Right cardiac atrium (tissue), 5 donors: ENCODE results near the gene P3H4. TPM values are rescaled to one million over a fixed set of nuclear protein-coding genes. Genes with fewer than 3 reads are reported as not detected.
"Not testable (repeated sequence)": the region's sequence is repeated elsewhere in the genome, so short reads cannot be mapped to it uniquely, and the experiment has no call there.

Experiments
- ATAC-seq, 2 donors: fragments of 200-7000 bp; cut with Tn5 transposase; one replicate each; pipeline versions ENCODE4 v1.8.0 to v1.9.1; 2020; ENCODE audit warnings: moderate library complexity in 2 of 2, mild to moderate bottlenecking in 1 of 2
- DNase-seq, 3 donors: peaks; one replicate each; pipeline ENCODE4 v3.0.0-alpha.2; 2020
- H3K27ac ChIP-seq: one replicate; pipeline ENCODE4 v1.5.1; 2013; ENCODE audit warnings: mild to moderate bottlenecking, low read length, control low read depth, moderate library complexity
- H3K27me3 ChIP-seq: one replicate; pipeline ENCODE4 v1.6.1; 2013; ENCODE audit not compliant: control insufficient read depth, insufficient read depth
- H3K4me1 ChIP-seq: one replicate; pipeline ENCODE4 v1.6.1; 2013; ENCODE audit warnings: low read length; ENCODE audit not compliant: control insufficient read depth, insufficient read depth
- H3K4me3 ChIP-seq: one replicate; pipeline ENCODE4 v1.5.1; 2013; ENCODE audit warnings: low read length, control low read depth
- H3K9me3 ChIP-seq: one replicate; pipeline ENCODE4 v1.6.1; 2013; ENCODE audit warnings: low read length; ENCODE audit not compliant: control insufficient read depth
- WGBS: extraction: QIAGEN DNeasy Blood & Tissue Kit; methylation state at CpG from one replicate; pipeline ENCODE4 v1.1.7; 2013; 5-methylcytosine and 5-hydroxymethylcytosine counted together
- intact Hi-C, 4 donors: fragments of 100-400 bp; cut with DNase I; formaldehyde crosslinking; loops; one replicate each; pipeline versions ENCODE4 v1.11.0 to v1.14.0; 2022 to 2023
- polyA plus RNA-seq: library from polyadenylated mRNA; stranded (reverse); fragments of 200-250 nt; gene quantifications from one replicate; pipeline ENCODE4 v1.2.3, GENCODE V29; 2013
- total RNA-seq, 4 donors: library from RNA; stranded (reverse); fragmentation: NEBNext Ultra II Directional; extraction: Animal tissue kit (Norgen Biotek cat#: 25700); gene quantifications; one replicate each; pipeline ENCODE4 v1.2.1, GENCODE V29; 2021
- donor health status: healthy with polysubstance abuse.
- donor health status: DM: no; HTN: yes; CAD: no.
- donor health status: DM: no; HTN: no; CAD: no.
- donor health status: DM: no; HTN: yes; CAD: no; lungs with severe emphysema.
- donor health status: DM: yes; HTN: yes; CAD: no.

P3H4 gene
- total and polyA plus RNA-seq, 5 donors: 9.8 to 17.1 (median 12.9) TPM

- Histone ChIP-seq H3K27me3 (no peaks in the 10 kb centered on the region), H3K4me3 (peak overlapping the region; percentile 87), H3K4me1 (no peaks in the 10 kb centered on the region), H3K9me3 (no peaks in the 10 kb centered on the region), H3K27ac (no peak overlapping the region)
- ATAC-seq (no peak), DNase-seq (no peak)
- intact Hi-C loops: no loop called here
- WGBS: 56% methylated on average over 21 of the region's 21 CpGs
Observed at GRCh38 chr17:41836550-41837196, 24.9 kb upstream of the P3H4 start.

DNA sequence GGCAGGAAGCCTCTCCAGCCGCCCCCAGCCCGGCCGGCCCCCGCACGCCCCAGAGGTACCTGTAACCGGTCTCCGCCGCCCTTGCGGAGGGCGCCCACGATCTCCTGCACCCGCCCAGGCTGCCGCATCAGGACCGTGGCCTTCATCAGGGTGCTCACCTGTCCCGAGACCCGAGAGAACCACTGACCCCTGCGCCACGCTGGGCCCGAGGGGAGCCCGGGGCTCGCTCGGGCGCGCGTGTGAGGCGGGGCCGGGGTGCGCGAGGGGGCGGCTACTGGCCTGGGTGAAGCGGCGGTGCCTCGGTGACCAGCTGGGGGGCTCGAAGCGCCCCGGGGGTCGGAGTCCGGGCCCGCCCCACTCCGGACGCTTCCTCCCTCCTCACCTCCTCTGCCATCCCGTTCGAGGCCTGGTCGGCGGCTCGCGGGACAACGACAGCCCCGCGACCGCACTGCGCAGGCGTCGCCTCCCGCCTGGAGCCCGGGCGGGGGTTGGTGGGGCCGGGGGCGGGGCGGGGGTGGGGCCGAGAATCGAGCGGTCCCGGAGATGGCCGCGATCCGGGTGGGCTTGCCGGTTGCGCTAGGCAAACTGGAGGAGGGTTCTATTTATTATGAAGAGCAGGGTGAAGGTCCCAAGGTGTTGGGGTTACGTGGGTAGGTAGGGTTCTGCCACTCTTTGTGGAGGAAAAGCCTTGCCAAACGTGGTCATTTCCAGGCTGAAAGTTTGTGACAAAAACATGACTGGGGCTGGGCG lies 24.2 kb upstream of the P3H4 start, which contains the start of gene NT5C3B:
Gene NT5C3B, minus strand, starts transcription at position 433 of the 750 bp plus-strand sequence. Its CDS starts 39 bp downstream, at position 394.
- Histone ChIP-seq H3K27ac (peak within 1 kb of the TSS; percentile 11), H3K4me1 (no peaks in the 10 kb centered on the region), H3K9me3 (no peaks in the 10 kb centered on the region), H3K27me3 (no peaks in the 10 kb centered on the region), H3K4me3 (peak within 1 kb of the TSS; percentile 87)
- under 1% methylated on average over 72 of the region's 72 CpGs for WGBS
- intact Hi-C loops: no loop called here
- DNase-seq (peak; percentile 70 to 89 (median 89)), ATAC-seq (peak; percentile 94 to 96)

GRCh38 chr17:41835214-41835799 lies 23.6 kb upstream of the P3H4 start:
- 12% methylated on average over 13 of the region's 13 CpGs for WGBS

GRCh38 chr17:41829961-41830360 lies 18.2 kb upstream of the P3H4 start:
- 83% methylated on average over 10 of the region's 10 CpGs for WGBS
- H3K9me3 ChIP-seq, DNase-seq, H3K27me3 ChIP-seq, intact Hi-C loops, H3K4me1 ChIP-seq, H3K27ac ChIP-seq, H3K4me3 ChIP-seq, ATAC-seq: not testable (repeated sequence)

More at GRCh38 chr17:41835214-41835799, 23.6 kb upstream of the P3H4 start:
- Histone ChIP-seq H3K9me3 (no peaks in the 10 kb centered on the region), H3K4me1 (no peaks in the 10 kb centered on the region), H3K27ac (no peak overlapping the region), H3K27me3 (no peaks in the 10 kb centered on the region), H3K4me3 (peak overlapping the region; percentile 87)
- DNase-seq: no peak
- peak; percentile 54 to 60 for ATAC-seq
- intact Hi-C loops: no loop called here

- 90% methylated on average over 19 of the region's 19 CpGs for WGBS
Observed at GRCh38 chr17:41825175-41825845, 13.6 kb upstream of the P3H4 start.

DNA sequence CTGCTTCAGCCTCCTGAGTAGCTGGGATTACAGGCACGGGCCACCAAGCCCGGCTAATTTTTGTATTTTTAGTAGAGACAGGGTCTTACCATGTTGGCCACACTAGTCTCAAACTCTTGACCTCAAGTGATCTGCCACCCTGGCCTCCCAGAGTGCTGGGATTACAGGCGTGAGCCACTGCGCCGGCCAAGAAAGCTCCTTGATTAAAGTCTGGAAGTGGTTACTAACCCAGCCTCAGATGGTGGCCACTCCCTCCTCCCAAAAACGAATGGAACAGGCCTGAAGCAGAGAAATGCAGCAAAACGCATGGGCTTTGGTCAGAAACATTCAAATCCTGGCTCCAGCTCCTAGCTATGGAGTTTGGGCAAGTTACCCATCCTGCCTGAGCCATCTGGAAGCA lies 12.3 kb upstream of the P3H4 start:
- intact Hi-C loops: no loop called here
- Histone ChIP-seq H3K27ac (no peak overlapping the region), H3K4me1 (no peaks in the 10 kb centered on the region), H3K9me3 (no peaks in the 10 kb centered on the region), H3K27me3 (no peaks in the 10 kb centered on the region), H3K4me3 (no peak overlapping the region)
- no peak for DNase-seq
- no peak for ATAC-seq
- 60% methylated on average over 7 of the region's 7 CpGs for WGBS

More at GRCh38 chr17:41825175-41825845, 13.6 kb upstream of the P3H4 start:
- ATAC-seq (peak in 1 of 2 donors; percentile 9), DNase-seq (peak in 1 of 3 donors; percentile 10)
- intact Hi-C loops: no loop called here
- no peaks in the 10 kb centered on the region for H3K4me1 ChIP-seq
- H3K4me3 ChIP-seq: no peak overlapping the region
- no peaks in the 10 kb centered on the region for H3K9me3 ChIP-seq
- H3K27me3 ChIP-seq: no peaks in the 10 kb centered on the region
- H3K27ac ChIP-seq: no peak overlapping the region

GRCh38 chr17:41823580-41823979 lies 11.8 kb upstream of the P3H4 start:
- H3K27ac ChIP-seq: no peak overlapping the region
- H3K27me3 ChIP-seq: no peaks in the 10 kb centered on the region
- intact Hi-C loops: no loop called here
- no peaks in the 10 kb centered on the region for H3K4me1 ChIP-seq
- H3K9me3 ChIP-seq: no peaks in the 10 kb centered on the region
- DNase-seq (no peak), ATAC-seq (no peak)
- 84% methylated on average over 7 of the region's 7 CpGs for WGBS
- no peak overlapping the region for H3K4me3 ChIP-seq

DNA sequence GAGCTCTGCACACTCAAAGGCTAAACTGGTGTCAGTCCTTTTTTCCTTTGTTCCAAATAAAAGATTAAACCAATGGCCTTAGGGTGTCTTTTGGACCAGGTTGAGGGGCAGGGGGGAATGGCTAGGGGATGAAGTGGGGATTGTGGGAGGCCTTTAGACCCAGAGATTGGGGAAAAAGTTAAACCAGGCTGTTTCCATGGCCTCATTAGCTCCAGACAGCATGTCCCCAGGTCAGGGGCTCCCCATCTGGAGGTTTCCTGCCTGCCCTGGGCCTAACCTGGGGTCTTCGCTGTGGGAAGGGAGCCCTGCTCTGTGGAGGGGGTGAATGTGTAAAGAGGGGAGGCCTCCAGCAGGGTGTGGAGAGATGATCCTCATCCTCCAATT lies 11.4 kb upstream of the P3H4 start:
- H3K4me1 ChIP-seq: no peaks in the 10 kb centered on the region
- WGBS: 97% methylated on average over 1 of the region's 1 CpG
- intact Hi-C loops: no loop called here
- H3K4me3 ChIP-seq: no peak overlapping the region
- H3K27ac ChIP-seq: no peak overlapping the region
- ATAC-seq (no peak), DNase-seq (no peak)
- no peaks in the 10 kb centered on the region for H3K27me3 ChIP-seq
- no peaks in the 10 kb centered on the region for H3K9me3 ChIP-seq

GRCh38 chr17:41822216-41823140 lies 10.7 kb upstream of the P3H4 start:
- Histone ChIP-seq H3K27me3 (no peaks in the 10 kb centered on the region), H3K4me1 (no peaks in the 10 kb centered on the region), H3K4me3 (no peak overlapping the region), H3K9me3 (no peaks in the 10 kb centered on the region), H3K27ac (no peak overlapping the region)
- DNase-seq: no peak
- ATAC-seq: no peak
- intact Hi-C loops: no loop called here
- WGBS: 72% methylated on average over 12 of the region's 12 CpGs

DNA sequence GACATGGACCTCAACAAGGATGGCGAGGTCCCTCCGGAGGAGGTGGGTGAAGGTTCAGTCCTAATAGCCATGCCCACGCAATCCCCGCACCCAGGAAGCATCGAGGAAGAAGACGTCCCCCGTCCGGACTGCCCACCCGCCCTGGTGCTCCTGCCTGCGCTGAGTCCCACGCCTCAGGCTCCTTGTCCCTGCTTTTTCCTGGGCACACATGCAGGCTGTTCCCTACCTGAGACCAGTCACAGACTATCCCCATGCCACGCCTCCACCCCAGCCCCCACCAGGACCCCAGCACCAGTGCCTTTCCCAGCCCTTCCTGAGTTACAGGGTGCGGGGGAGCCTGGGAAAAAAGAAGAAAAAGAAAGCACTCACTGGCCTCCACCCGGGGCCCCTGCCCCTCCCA lies 10.0 kb upstream of the P3H4 start:
- Histone ChIP-seq H3K27me3 (no peaks in the 10 kb centered on the region), H3K27ac (no peak overlapping the region), H3K9me3 (no peaks in the 10 kb centered on the region), H3K4me1 (no peaks in the 10 kb centered on the region), H3K4me3 (no peak overlapping the region)
- WGBS: 86% methylated on average over 14 of the region's 14 CpGs
- ATAC-seq (no peak), DNase-seq (no peak)
- intact Hi-C loops: no loop called here
